ENCODE data around the gene DCTD. TPM values are rescaled to one million over a fixed set of nuclear protein-coding genes. Genes with fewer than 3 reads are reported as not detected.

DCTD gene
- total and polyA plus RNA-seq, 2 of the 13 experiments (the other 11 are each of a cell fraction or from before 2014, with no cell fraction given): 85.1 to 95.3 TPM

GRCh38 chr4:182916483-182917181 is 554 bp downstream of the DCTD start (continued):
- TF ChIP-seq MAFK (conservative IDR thresholded peaks at IDR 0.05 in 1 of 2, IDR thresholded peaks at IDR 0.05 in 1 of 2; ENCODE audit: low read length in 2 of 2) (no peak), DMAP1 (CRISPR knock-in tag; IDR thresholded peaks at IDR 0.05) (0 out of 2 replicates have a peak, but pooled peaks have one; percentile 9), TGIF2 (CRISPR knock-in tag; IDR thresholded peaks at IDR 0.05) (no peak), MZF1 (CRISPR knock-in tag; IDR thresholded peaks at IDR 0.05; ENCODE audit: borderline replicate concordance) (peak; percentile 66; the same call in 1 of the 2 replicates), HNF1B (CRISPR knock-in tag; IDR thresholded peaks at IDR 0.05) (0 out of 2 replicates have a peak, but pooled peaks have one; percentile 15), LBX2 (CRISPR knock-in tag; IDR thresholded peaks at IDR 0.05; ENCODE audit: borderline replicate concordance) (no peak), SP140L (CRISPR knock-in tag; IDR thresholded peaks at IDR 0.05; ENCODE audit: borderline replicate concordance) (no peak), MEIS2 (CRISPR knock-in tag; IDR thresholded peaks at IDR 0.05) (no peak), ZSCAN25 (CRISPR knock-in tag; IDR thresholded peaks at IDR 0.05) (no peak), AKAP8 (CRISPR knock-in tag; IDR thresholded peaks at IDR 0.05) (no peak), PLSCR1 (CRISPR knock-in tag; IDR thresholded peaks at IDR 0.05; ENCODE audit: borderline replicate concordance) (no peak), ZNF550 (CRISPR knock-in tag; IDR thresholded peaks at IDR 0.05; ENCODE audit: borderline replicate concordance) (0 out of 2 replicates have a peak, but pooled peaks have one; percentile 59), SIN3B (IDR thresholded peaks at IDR 0.05; ENCODE audit: low read length) (no peak), ZFAT (CRISPR knock-in tag; conservative IDR thresholded peaks at IDR 0.05) (no peak), SKIL (CRISPR knock-in tag; IDR thresholded peaks at IDR 0.05; ENCODE audit: borderline replicate concordance) (no peak), XBP1 (CRISPR knock-in tag; IDR thresholded peaks at IDR 0.05) (no peak), ZZZ3 (CRISPR knock-in tag; IDR thresholded peaks at IDR 0.05; ENCODE audit: borderline replicate concordance) (0 out of 2 replicates have a peak, but pooled peaks have one; percentile 33), POLR2G (IDR thresholded peaks at IDR 0.05; ENCODE audit: low read depth, low read length) (no peak)
- TF ChIP-seq, protein P1, sequence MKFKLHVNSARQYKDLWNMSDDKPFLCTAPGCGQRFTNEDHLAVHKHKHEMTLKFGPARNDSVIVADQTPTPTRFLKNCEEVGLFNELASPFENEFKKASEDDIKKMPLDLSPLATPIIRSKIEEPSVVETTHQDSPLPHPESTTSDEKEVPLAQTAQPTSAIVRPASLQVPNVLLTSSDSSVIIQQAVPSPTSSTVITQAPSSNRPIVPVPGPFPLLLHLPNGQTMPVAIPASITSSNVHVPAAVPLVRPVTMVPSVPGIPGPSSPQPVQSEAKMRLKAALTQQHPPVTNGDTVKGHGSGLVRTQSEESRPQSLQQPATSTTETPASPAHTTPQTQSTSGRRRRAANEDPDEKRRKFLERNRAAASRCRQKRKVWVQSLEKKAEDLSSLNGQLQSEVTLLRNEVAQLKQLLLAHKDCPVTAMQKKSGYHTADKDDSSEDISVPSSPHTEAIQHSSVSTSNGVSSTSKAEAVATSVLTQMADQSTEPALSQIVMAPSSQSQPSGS (CRISPR knock-in tag; IDR thresholded peaks at IDR 0.05): no peak

Data from HepG2 (cell line).